K562 (cell line): ENCODE data around the gene HBM. TPM values are rescaled to one million over a fixed set of nuclear protein-coding genes. Genes with fewer than 3 reads are reported as not detected.

Source experiments
- CXXC5 ChIP-seq: fragments of 250-450 bp; sonication (Bioruptor Pico); IDR thresholded peaks from 2 replicates; pipeline ENCODE4 v1.8.0; 2022; ENCODE audit warnings: inconsistent platforms, mild to moderate bottlenecking, moderate library complexity
- IRF2 ChIP-seq: sonication (generic); formaldehyde crosslinking; IDR thresholded peaks from 2 replicates; pipeline ENCODE4 v1.8.1; 2022; ENCODE audit warnings: mild to moderate bottlenecking, missing genetic modification reagents
- JUND ChIP-seq, 2 experiments: IDR thresholded peaks; 2 replicates in 1 of 2; 3 replicates in 1 of 2; pipeline ENCODE4 v1.6.1; 2011; ENCODE audit warnings: borderline replicate concordance in 2 of 2, low read depth in 2 of 2, low read length in 2 of 2, improper control_type of control experiment in 1 of 2, missing biosample characterization in 1 of 2, missing genetic modification characterization in 1 of 2, missing genetic modification reagents in 1 of 2
- NBN ChIP-seq: fragments of 450-650 bp; IDR thresholded peaks from 2 replicates; pipeline ENCODE4 v1.6.1; 2016; ENCODE audit warnings: low read depth, mild to moderate bottlenecking
- RBM25 ChIP-seq: fragments of 200-400 bp; formaldehyde crosslinking; IDR thresholded peaks from 2 replicates; pipeline ENCODE4 v1.6.1; 2018; ENCODE audit warnings: low read length, low read depth, moderate library complexity; ENCODE audit not compliant: severe bottlenecking
- TCF7 ChIP-seq: sonication (generic); IDR thresholded peaks from 2 replicates; pipeline ENCODE4 v1.6.1; 2016; ENCODE audit warnings: antibody characterized with exemption, borderline replicate concordance
- ZNF134 ChIP-seq: fragments of 250-450 bp; sonication (Bioruptor Pico); conservative IDR thresholded peaks from 2 replicates; pipeline ENCODE4 v1.4.0; 2020
- ZNF431 ChIP-seq: sonication (generic); formaldehyde crosslinking; IDR thresholded peaks from 2 replicates; pipeline ENCODE4 v1.8.0; 2022; ENCODE audit warnings: mild to moderate bottlenecking, missing genetic modification reagents
- polyA plus RNA-seq, 8 experiments: library from polyadenylated mRNA; depleted of rRNA in 4 of 8; stranded (reverse) in 5 of 8; unstranded in 3 of 8; fragments of >200 nt; fragmentation: Nextera tagmentation in 2 of 8; fragmentation: Illumina TruSeq in 1 of 8; extraction: Ambion mirVana in 2 of 8; extraction: Trizol in 1 of 8; gene quantifications; 2 replicates each; pipeline versions ENCODE4 v1.2.1 to v1.2.3, GENCODE V29; 2011 to 2014; ENCODE audit warnings: inconsistent platforms in 1 of 8, missing spikeins in 1 of 8
- total RNA-seq, 7 experiments: library from RNA; depleted of rRNA in 6 of 7; stranded (reverse); fragments of >200 nt in 6 of 7; fragmentation: Illumina TruSeq in 2 of 7; extraction: Trizol in 2 of 7; gene quantifications; 2 replicates each; pipeline versions ENCODE4 v1.2.1 to v1.2.3, GENCODE V29; 2011 to 2021; ENCODE audit warnings: low replicate concordance in 1 of 7
- TF ChIP-seq, protein P1 (sequence below): sonication (generic); formaldehyde crosslinking; IDR thresholded peaks from 2 replicates; pipeline ENCODE4 v1.8.1; 2023; ENCODE audit warnings: missing genetic modification reagents, mild to moderate bottlenecking, borderline replicate concordance
- TF ChIP-seq, protein P2 (sequence below): sonication (generic); formaldehyde crosslinking; IDR thresholded peaks from 2 replicates; pipeline ENCODE4 v1.8.0; 2022; ENCODE audit warnings: mild to moderate bottlenecking, low read depth, missing genetic modification reagents

HBM gene
- total and polyA plus RNA-seq, 9 of the 15 experiments (the other 6 are each of a cell fraction or from before 2014, with no cell fraction given) = not detected

DNA sequence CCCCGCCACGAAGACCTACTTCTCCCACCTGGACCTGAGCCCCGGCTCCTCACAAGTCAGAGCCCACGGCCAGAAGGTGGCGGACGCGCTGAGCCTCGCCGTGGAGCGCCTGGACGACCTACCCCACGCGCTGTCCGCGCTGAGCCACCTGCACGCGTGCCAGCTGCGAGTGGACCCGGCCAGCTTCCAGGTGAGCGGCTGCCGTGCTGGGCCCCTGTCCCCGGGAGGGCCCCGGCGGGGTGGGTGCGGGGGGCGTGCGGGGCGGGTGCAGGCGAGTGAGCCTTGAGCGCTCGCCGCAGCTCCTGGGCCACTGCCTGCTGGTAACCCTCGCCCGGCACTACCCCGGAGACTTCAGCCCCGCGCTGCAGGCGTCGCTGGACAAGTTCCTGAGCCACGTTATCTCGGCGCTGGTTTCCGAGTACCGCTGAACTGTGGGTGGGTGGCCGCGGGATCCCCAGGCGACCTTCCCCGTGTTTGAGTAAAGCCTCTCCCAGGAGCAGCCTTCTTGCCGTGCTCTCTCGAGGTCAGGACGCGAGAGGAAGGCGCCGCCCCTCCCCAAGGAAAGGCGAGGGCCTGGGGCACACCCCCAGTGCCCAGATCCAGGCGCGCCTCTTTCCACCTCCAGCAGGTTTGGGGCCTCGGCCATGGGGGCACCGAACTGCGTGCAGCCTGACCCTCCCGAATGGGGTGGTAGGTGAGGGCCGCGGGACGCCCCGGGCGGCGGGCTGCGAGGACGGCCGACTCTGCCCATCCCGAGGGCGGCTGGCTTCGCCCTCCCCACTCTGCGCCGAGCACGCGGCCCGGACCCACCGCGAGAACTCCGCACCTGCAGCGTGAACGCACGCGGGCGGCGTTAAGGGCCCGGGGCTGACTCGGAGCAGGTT, 15.1 kb downstream of the HBM start (continued):
- TF ChIP-seq, protein P1, sequence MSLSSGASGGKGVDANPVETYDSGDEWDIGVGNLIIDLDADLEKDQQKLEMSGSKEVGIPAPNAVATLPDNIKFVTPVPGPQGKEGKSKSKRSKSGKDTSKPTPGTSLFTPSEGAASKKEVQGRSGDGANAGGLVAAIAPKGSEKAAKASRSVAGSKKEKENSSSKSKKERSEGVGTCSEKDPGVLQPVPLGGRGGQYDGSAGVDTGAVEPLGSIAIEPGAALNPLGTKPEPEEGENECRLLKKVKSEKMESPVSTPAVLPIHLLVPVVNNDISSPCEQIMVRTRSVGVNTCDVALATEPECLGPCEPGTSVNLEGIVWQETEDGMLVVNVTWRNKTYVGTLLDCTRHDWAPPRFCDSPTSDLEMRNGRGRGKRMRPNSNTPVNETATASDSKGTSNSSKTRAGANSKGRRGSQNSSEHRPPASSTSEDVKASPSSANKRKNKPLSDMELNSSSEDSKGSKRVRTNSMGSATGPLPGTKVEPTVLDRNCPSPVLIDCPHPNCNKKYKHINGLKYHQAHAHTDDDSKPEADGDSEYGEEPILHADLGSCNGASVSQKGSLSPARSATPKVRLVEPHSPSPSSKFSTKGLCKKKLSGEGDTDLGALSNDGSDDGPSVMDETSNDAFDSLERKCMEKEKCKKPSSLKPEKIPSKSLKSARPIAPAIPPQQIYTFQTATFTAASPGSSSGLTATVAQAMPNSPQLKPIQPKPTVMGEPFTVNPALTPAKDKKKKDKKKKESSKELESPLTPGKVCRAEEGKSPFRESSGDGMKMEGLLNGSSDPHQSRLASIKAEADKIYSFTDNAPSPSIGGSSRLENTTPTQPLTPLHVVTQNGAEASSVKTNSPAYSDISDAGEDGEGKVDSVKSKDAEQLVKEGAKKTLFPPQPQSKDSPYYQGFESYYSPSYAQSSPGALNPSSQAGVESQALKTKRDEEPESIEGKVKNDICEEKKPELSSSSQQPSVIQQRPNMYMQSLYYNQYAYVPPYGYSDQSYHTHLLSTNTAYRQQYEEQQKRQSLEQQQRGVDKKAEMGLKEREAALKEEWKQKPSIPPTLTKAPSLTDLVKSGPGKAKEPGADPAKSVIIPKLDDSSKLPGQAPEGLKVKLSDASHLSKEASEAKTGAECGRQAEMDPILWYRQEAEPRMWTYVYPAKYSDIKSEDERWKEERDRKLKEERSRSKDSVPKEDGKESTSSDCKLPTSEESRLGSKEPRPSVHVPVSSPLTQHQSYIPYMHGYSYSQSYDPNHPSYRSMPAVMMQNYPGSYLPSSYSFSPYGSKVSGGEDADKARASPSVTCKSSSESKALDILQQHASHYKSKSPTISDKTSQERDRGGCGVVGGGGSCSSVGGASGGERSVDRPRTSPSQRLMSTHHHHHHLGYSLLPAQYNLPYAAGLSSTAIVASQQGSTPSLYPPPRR (CRISPR knock-in tag) = peak; percentile 95; the same call in 1 of the 2 replicates
- TF ChIP-seq, protein P2, sequence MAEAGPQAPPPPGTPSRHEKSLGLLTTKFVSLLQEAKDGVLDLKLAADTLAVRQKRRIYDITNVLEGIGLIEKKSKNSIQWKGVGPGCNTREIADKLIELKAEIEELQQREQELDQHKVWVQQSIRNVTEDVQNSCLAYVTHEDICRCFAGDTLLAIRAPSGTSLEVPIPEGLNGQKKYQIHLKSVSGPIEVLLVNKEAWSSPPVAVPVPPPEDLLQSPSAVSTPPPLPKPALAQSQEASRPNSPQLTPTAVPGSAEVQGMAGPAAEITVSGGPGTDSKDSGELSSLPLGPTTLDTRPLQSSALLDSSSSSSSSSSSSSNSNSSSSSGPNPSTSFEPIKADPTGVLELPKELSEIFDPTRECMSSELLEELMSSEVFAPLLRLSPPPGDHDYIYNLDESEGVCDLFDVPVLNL (CRISPR knock-in tag) = peak; percentile 87
- TF ChIP-seq TCF7 (peak; percentile 23; the same call in 1 of the 2 replicates), JUND (IDR thresholded peaks at IDR 0.05; ENCODE audit: borderline replicate concordance, low read depth, low read length) (peak; percentile 28; the same call in 1 of the 2 replicates), JUND (tag; IDR thresholded peaks at IDR 0.05; ENCODE audit: borderline replicate concordance, low read depth, low read length) (no peak), NBN (peak; percentile 44; the same call in 1 of the 2 replicates), CXXC5 (CRISPR knock-in tag) (peak; percentile 99), IRF2 (peak; percentile 94), ZNF134 (CRISPR knock-in tag) (peak; percentile 18; the same call in 1 of the 2 replicates), RBM25 (peak; percentile 99), ZNF431 (peak; percentile 99)
